ENCODE data around the gene XRCC5. TPM values are rescaled to one million over a fixed set of nuclear protein-coding genes. Genes with fewer than 3 reads are reported as not detected.

The XRCC5 gene
- total and polyA plus RNA-seq, 10 donors: 63.5 to 252 (median 179) TPM

DNA sequence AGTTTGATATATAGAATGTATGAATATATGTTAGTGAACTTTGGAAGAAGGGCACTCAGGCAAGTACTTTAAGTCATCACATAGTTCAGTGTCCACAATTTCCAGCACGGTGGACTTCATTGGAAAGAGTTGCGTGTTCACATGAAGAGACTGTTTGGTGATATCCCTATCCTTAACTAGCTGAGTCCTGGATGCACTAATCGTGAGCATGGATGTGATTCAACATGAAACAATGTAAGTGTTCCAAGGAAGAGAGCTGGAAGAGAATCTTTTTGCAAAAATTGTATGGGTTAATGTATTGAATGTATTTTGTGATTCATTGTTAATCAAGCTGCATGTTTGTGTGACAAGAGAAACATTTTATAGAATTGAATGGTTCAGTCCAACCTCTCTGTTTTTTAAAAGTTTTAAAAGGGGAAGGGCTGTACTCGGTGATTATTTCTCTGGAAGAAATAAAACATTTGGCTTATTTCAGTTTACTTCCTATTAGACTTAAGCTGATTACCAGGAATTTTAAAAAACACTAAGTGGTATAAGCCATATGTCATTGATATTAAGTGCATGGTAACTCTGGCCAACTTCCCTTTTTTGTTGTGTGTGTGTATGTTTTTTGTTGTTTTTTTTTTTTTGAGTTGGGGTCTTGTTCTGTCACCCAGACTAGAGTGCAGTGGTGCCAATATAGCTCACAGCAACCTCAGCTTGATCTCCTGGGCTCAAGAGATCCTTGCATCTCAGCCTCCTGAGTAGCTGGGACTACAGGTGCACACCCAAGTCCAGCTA, 8.6 kb downstream of the XRCC5 start:
- DNase-seq: no peak
- no peak overlapping the region for H3K4me3 ChIP-seq
- TF ChIP-seq, protein P1, sequence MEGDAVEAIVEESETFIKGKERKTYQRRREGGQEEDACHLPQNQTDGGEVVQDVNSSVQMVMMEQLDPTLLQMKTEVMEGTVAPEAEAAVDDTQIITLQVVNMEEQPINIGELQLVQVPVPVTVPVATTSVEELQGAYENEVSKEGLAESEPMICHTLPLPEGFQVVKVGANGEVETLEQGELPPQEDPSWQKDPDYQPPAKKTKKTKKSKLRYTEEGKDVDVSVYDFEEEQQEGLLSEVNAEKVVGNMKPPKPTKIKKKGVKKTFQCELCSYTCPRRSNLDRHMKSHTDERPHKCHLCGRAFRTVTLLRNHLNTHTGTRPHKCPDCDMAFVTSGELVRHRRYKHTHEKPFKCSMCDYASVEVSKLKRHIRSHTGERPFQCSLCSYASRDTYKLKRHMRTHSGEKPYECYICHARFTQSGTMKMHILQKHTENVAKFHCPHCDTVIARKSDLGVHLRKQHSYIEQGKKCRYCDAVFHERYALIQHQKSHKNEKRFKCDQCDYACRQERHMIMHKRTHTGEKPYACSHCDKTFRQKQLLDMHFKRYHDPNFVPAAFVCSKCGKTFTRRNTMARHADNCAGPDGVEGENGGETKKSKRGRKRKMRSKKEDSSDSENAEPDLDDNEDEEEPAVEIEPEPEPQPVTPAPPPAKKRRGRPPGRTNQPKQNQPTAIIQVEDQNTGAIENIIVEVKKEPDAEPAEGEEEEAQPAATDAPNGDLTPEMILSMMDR (IDR thresholded peaks at IDR 0.05 in 8 of 11, conservative IDR thresholded peaks at IDR 0.05 in 3 of 11): no peak
- TF ChIP-seq POLR2AphosphoS5 (IDR thresholded peaks at IDR 0.05): no peak
- no peak for TF ChIP-seq POLR2A (IDR thresholded peaks at IDR 0.05)
- no peaks in the 10 kb centered on the region for H3K27me3 ChIP-seq (replicated peaks in 1 of 7)
- H3K27ac ChIP-seq: peak overlapping the region in 2 of 8 donors; percentile 1 to 11
- H3K9me3 ChIP-seq: no peaks in the 10 kb centered on the region
- H3K4me1 ChIP-seq: peaks cover 34 to 75% (median 53%) of the 10 kb centered on the region in 6 donors
- intact Hi-C loops (cut with DNase I; ENCODE audit: low total_unique reads): no loop called here
- WGBS, 5 donors: 75 to 84% (median 80%) methylated on average over 4 of the region's 4 CpGs
- peaks cover 2 to 93% (median 72%) of the 10 kb centered on the region in 6 donors for H3K36me3 ChIP-seq

DNA sequence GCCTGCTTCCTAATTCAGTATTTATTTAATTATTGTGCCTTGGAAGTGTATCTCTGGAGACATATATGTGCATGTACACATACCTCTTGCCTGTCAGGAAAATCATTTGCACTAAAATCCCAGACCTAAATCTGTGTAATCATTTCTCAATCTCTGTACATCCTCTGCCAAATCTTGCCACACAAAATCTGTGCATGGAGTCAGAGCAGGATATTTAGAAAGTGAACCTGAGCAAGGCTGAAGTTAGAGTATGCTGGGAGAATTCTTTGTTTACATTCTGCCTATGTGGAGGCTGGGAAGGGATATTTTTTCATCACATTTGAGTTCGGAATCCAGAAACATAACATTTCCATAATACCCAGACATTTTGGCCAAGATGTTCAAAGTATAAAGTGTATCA, 9.3 kb downstream of the XRCC5 start:
- Histone ChIP-seq H3K4me1 (peaks cover 34 to 70% (median 47%) of the 10 kb centered on the region in 6 donors), H3K4me3 (no peak overlapping the region), H3K27ac (peak overlapping the region in 3 of 8 donors; percentile 1 to 28 (median 11)), H3K9me3 (no peaks in the 10 kb centered on the region), H3K36me3 (peaks cover 2 to 93% (median 73%) of the 10 kb centered on the region in 6 donors), H3K27me3 (replicated peaks in 1 of 7) (no peaks in the 10 kb centered on the region)
- TF ChIP-seq POLR2AphosphoS5 (IDR thresholded peaks at IDR 0.05) (no peak), POLR2A (IDR thresholded peaks at IDR 0.05) (no peak)
- TF ChIP-seq, protein P1 (IDR thresholded peaks at IDR 0.05 in 8 of 11, conservative IDR thresholded peaks at IDR 0.05 in 3 of 11): no peak
- DNase-seq: no peak
- WGBS, 5 donors: 91 to 100% (median 94%) methylated on average over 1 of the region's 1 CpG
- intact Hi-C loops (cut with DNase I; ENCODE audit: low total_unique reads): no loop called here

DNA sequence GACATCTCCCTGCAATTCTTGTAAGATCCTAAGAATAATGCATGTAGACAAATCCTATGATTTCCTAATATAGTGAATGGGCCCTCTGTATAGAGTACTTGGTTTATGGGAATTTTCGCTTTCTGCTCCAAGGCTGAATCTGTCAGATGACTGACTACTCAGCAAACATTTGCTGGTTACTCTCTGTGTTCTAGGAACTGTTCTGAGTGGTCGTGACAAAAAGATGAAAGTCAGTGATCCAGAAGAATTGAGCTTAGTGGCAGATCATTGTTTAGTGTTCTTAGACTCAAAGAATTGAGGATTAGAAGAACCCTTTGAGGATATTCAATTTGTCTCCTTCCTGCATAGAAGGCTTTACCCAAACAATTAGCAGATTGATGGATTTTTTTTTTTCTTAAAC, 10.0 kb downstream of the XRCC5 start:
- Histone ChIP-seq H3K4me1 (peaks cover 31 to 70% (median 41%) of the 10 kb centered on the region in 6 donors), H3K4me3 (no peak overlapping the region), H3K27me3 (replicated peaks in 1 of 7) (no peaks in the 10 kb centered on the region), H3K27ac (peak overlapping the region in 1 of 8 donors; percentile 28), H3K36me3 (peaks cover 2 to 93% (median 73%) of the 10 kb centered on the region in 6 donors), H3K9me3 (no peaks in the 10 kb centered on the region)
- intact Hi-C loops (cut with DNase I; ENCODE audit: low total_unique reads): no loop called here
- no peak for DNase-seq
- 81 to 86% (median 83%) methylated on average over 2 of the region's 2 CpGs for WGBS, 5 donors
- TF ChIP-seq POLR2AphosphoS5 (IDR thresholded peaks at IDR 0.05): no peak
- no peak for TF ChIP-seq POLR2A (IDR thresholded peaks at IDR 0.05)
- TF ChIP-seq, protein P1 (IDR thresholded peaks at IDR 0.05 in 8 of 11, conservative IDR thresholded peaks at IDR 0.05 in 3 of 11): no peak

DNA sequence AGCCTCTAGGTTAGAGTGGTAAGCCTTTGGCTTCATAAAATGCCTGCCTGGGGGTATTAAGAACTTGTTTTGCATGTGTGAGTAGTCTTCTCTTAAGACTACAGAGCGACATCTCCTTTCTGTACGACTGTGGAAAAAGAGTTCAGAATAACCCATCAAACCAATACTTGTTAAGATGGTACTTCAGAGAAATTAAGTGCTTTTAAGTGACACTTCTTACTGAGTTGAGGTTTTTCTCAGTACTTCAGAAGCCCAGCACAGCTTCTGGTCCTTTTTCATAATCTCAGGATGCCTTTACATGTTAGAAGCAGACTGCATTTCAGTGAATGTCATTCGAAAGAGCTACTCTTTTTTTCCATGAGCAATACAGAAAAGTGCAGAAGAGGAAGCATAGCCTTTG, 10.8 kb downstream of the XRCC5 start:
- Histone ChIP-seq H3K9me3 (no peaks in the 10 kb centered on the region), H3K27me3 (replicated peaks in 1 of 7) (no peaks in the 10 kb centered on the region), H3K4me1 (peaks cover 27 to 67% (median 37%) of the 10 kb centered on the region in 6 donors), H3K27ac (no peak overlapping the region), H3K4me3 (no peak overlapping the region), H3K36me3 (peaks cover 2 to 97% (median 79%) of the 10 kb centered on the region in 6 donors)
- intact Hi-C loops (cut with DNase I; ENCODE audit: low total_unique reads): no loop called here
- WGBS, 5 donors: 65 to 81% (median 77%) methylated on average over 3 of the region's 3 CpGs
- no peak for DNase-seq
- no peak for TF ChIP-seq POLR2AphosphoS5 (IDR thresholded peaks at IDR 0.05)
- TF ChIP-seq, protein P1 (IDR thresholded peaks at IDR 0.05 in 8 of 11, conservative IDR thresholded peaks at IDR 0.05 in 3 of 11): no peak
- no peak for TF ChIP-seq POLR2A (IDR thresholded peaks at IDR 0.05)
